Measurements from ENCODE around the gene JPH3.

JPH3 gene

GRCh38 chr16:87627542-87628245 lies 25.4 kb downstream of the JPH3 start:
- H3K4me3 ChIP-seq (ENCODE audit: low read depth, low read length), result no peak overlapping the region
- no peak for TF ChIP-seq CTCF (IDR thresholded peaks at IDR 0.05; ENCODE audit: low read depth, low read length)

GRCh38 chr16:87628246-87628923 lies 26.1 kb downstream of the JPH3 start:
- no peak overlapping the region for H3K4me3 ChIP-seq (ENCODE audit: low read depth, low read length)
- no peak for TF ChIP-seq CTCF (IDR thresholded peaks at IDR 0.05; ENCODE audit: low read depth, low read length)

GRCh38 chr16:87628940-87629339 lies 26.6 kb downstream of the JPH3 start:
- no peak for TF ChIP-seq CTCF (IDR thresholded peaks at IDR 0.05; ENCODE audit: low read depth, low read length)
- no peak overlapping the region for H3K4me3 ChIP-seq (ENCODE audit: low read depth, low read length)

DNA sequence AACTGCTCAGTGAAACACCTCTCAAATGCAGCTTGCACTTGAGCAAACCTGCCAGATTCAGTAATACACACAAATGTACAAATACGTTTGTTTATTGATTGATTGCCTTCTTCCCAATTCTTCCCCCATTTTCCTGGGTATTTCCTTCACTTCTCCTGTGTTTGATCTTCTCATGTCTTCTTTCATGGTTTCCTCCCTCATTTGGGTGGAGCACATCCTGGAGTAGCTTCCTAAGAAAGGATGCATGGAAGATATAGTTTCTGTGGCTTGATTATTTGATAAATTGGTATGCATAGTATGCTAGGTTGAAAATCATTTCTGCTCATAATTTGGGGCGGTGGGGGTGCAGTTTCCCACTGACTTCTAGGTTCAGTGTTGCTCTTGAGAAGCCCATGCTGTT lies 28.8 kb downstream of the JPH3 start:
- no peak overlapping the region for H3K4me3 ChIP-seq (ENCODE audit: low read depth, low read length)
- TF ChIP-seq CTCF (IDR thresholded peaks at IDR 0.05; ENCODE audit: low read depth, low read length), result no peak

DNA sequence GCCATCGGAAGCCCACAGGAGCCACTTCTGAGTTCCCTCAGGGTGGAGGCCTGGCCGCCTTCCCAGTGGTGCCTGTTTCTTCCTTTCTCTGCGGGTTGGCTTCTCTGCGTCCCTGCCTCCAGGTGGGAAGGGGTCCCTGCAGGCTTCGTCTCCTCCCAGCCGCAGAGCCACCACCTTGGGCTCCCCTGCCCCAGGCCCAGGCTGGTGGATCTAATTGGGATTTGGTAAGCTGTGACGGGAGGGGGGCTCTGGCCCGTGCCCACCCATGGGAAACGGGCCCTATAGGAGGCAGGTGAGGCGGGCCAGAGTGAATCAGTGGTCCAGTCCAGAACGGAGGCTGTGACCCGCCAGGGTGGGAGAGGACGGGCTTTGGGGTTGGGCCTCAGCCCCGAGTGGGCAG lies 32.1 kb downstream of the JPH3 start:
- TF ChIP-seq CTCF (IDR thresholded peaks at IDR 0.05; ENCODE audit: low read depth, low read length), result no peak
- H3K4me3 ChIP-seq (ENCODE audit: low read depth, low read length), result no peak overlapping the region

DNA sequence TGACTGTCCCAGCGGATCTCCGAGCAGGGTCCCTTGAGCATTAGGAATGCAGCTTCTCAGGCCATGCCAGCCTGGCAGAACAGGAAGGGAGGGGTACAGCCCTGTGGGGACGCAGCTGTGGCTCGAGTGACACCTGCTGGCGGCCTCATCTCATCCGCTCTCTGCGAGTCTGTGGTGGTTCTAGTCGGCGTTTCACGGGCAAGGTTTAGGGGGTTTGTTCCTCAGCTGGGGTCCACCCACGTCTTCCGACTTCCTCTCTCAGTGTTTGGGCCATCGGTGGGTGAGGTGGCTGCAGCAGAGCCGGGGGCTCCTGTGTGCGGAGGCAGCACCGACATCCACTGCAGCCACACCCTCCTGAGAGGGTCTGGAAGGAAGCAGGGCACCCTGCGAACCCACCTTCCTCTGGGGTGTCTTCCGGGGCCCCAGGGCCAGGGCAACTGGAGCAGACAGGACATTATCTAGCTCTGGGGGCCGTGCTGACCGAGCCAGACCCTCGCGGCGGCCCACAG lies 33.3 kb downstream of the JPH3 start:
- peak; percentile 59 for TF ChIP-seq CTCF (IDR thresholded peaks at IDR 0.05; ENCODE audit: low read depth, low read length)
- H3K4me3 ChIP-seq (ENCODE audit: low read depth, low read length), result no peak overlapping the region

DNA sequence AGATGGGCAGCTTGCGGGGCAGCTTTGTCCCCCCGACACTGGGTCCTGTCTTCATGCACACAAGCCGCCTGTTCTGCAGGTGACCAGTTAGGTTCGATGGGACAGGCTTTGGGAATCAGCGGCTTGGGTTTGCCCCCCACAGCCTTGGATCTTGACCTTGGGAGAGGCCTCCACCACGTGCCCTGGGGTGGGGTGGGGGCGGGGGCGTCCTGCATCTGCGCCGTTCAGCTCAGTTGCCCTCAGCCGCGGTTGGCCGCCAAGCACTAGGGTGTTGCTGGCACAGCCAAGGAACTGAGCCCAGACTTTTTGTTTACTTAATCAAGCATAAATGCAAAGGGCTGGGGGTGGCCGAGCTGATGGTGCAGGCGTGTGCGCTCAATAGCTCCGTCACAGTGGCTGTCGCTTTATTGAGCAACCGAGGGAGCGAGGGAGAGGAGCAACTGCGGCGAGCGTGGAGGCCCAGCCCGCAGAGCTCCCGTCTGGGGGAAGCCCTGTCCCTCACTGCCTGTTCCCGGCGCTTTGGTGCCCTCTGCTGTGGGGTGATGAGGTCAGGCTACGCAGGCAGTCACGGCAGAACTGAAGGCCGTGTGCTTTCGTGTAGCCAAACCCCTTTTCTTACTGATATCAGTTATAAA lies 33.9 kb downstream of the JPH3 start:
- no peak overlapping the region for H3K4me3 ChIP-seq (ENCODE audit: low read depth, low read length)
- TF ChIP-seq CTCF (IDR thresholded peaks at IDR 0.05; ENCODE audit: low read depth, low read length), result peak; percentile 72
